IPS DF 6.9 (cell line): ENCODE results near the gene CPEB4.

Source experiments
- DNase-seq: peaks from one replicate; pipeline ENCODE4 v3.0.0-alpha.2; 2013; ENCODE audit warnings: low read depth, low spot score
- H3K27ac ChIP-seq: one replicate; pipeline ENCODE4 v1.5.1; 2013; ENCODE audit warnings: low read length, control low read depth
- H3K27me3 ChIP-seq: 2 replicates; pipeline ENCODE4 v1.6.1; 2013; ENCODE audit warnings: mild to moderate bottlenecking, low read length; ENCODE audit not compliant: control insufficient read depth, insufficient read depth
- H3K36me3 ChIP-seq: 2 replicates; pipeline ENCODE4 v1.6.1; 2013; ENCODE audit warnings: low read length; ENCODE audit not compliant: control insufficient read depth, insufficient read depth
- H3K4me1 ChIP-seq: 2 replicates; pipeline ENCODE4 v1.6.1; 2013; ENCODE audit warnings: low read length; ENCODE audit not compliant: control insufficient read depth, insufficient read depth
- H3K4me3 ChIP-seq: 2 replicates; pipeline ENCODE4 v1.5.1; 2013; ENCODE audit warnings: mild to moderate bottlenecking, low read length
- H3K9me3 ChIP-seq: 2 replicates; pipeline ENCODE4 v1.6.1; 2013; ENCODE audit warnings: low read length, inconsistent platforms; ENCODE audit not compliant: control insufficient read depth, insufficient read depth
- WGBS: extraction: QIAGEN DNeasy Blood & Tissue Kit; methylation state at CpG from one replicate; pipeline ENCODE4 v1.1.7; 2013; ENCODE audit warnings: mixed read lengths, missing lambda C conversion rate; ENCODE audit not compliant: insufficient read length, insufficient coverage; 5-methylcytosine and 5-hydroxymethylcytosine counted together

CPEB4 gene

DNA sequence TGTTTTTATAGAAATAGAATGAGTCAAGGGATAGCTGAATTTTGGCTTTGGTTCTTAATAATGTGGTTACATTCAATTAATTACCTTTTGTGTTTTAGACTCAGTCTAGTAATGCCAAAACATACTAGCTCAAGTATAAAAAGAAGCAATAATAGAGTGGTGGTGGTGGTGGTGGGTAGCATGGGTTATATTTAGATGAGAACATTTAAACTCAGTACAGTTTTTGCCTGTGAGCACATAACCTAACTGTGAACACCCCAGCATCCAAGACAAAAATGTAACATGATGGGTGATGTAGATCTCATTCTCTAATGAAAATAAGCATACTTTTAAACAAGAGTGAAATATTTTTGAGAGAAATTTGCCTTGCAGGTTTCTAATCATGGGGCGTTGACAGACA, 14.2 kb downstream of the CPEB4 start:
- Histone ChIP-seq H3K4me1 (peaks cover 3% of the 10 kb centered on the region; the same call in 1 of the 2 replicates), H3K9me3 (no peaks in the 10 kb centered on the region), H3K36me3 (no peaks in the 10 kb centered on the region), H3K27me3 (no peaks in the 10 kb centered on the region), H3K27ac (no peak overlapping the region), H3K4me3 (no peak overlapping the region)
- DNase-seq = no peak
- WGBS = no CpG with 5 or more reads among the region's 1 CpG

DNA sequence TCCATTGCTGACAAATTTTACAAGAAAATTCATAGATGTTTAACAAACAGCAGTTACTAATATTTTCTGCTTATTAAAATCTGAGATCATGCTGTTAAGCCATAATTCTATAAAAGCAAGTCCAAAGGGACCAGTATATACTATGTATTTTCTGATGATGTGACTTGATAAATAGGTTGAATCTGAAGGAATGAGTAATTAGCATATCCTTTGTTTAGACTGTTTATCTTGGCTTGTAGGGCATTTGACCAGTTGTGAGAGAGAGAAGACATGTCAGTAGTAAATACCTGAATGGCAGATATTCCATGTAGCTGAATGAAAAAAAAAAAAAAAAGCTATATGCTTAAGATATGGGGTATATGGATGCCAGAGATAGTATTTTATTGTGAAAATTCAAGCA, 14.6 kb downstream of the CPEB4 start:
- H3K9me3 ChIP-seq = no peaks in the 10 kb centered on the region
- H3K36me3 ChIP-seq = no peaks in the 10 kb centered on the region
- DNase-seq = no peak
- H3K4me1 ChIP-seq = peaks cover 3% of the 10 kb centered on the region; the same call in 1 of the 2 replicates
- no peak overlapping the region for H3K4me3 ChIP-seq
- no peak overlapping the region for H3K27ac ChIP-seq
- H3K27me3 ChIP-seq = no peaks in the 10 kb centered on the region

DNA sequence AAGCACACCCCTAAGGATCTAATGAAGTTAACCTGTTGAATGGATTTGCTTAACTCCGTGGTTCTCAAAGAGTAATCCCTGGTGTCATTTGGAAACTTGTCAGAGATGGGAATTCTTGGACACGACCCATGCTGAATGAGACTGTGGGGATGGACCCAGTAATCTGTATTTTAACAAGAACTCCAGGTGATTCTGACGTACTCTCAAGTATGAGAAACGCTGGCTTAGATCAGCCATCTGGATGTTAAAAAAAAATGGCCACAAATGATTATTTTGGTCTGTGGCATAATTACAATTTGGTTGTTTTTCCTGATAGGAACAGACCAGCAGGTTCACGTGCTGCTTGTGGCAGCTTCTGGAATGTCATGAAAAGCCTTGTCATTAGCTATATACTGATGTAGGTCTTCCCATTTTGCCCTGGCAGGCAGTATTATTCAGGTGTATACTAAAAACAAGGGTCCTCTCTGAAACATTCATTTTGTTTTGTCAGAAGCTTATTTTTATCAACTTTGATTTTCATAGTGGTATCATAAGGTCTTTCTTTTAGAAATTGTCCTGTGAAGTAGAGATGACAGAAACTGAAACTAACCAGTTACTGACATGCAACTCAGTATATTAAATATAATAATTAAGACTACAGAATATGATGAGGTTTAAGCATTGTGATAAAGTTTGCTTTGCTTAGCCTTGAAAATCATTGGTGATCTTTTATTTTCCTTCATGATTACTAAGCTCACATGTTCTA, 15.4 kb downstream of the CPEB4 start:
- H3K27ac ChIP-seq = no peak overlapping the region
- WGBS = no CpG with 5 or more reads among the region's 5 CpGs
- H3K4me1 ChIP-seq = peaks cover 3% of the 10 kb centered on the region; the same call in 1 of the 2 replicates
- H3K9me3 ChIP-seq = no peaks in the 10 kb centered on the region
- no peaks in the 10 kb centered on the region for H3K27me3 ChIP-seq
- no peak overlapping the region for H3K4me3 ChIP-seq
- no peaks in the 10 kb centered on the region for H3K36me3 ChIP-seq
- no peak for DNase-seq

DNA sequence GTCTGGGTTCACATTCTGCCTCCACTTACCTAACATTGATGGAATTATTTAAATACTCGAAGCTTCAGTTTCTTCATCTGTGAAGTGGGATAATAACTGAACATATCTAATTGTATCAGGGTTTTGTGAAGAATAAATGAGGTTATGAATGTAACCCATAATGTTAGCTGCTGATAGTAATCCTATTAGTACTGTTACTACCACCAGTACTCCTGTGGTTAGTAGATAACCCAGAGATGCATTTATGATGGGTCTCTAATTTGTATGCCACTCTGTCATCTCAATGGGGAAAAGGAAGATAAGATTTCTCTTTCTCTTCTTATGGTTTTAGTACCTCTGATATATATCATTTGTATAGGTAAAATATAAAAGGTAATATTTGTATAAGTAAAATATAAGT, 16.0 kb downstream of the CPEB4 start:
- no peaks in the 10 kb centered on the region for H3K36me3 ChIP-seq
- WGBS = no CpG with 5 or more reads among the region's 1 CpG
- no peak overlapping the region for H3K27ac ChIP-seq

DNA sequence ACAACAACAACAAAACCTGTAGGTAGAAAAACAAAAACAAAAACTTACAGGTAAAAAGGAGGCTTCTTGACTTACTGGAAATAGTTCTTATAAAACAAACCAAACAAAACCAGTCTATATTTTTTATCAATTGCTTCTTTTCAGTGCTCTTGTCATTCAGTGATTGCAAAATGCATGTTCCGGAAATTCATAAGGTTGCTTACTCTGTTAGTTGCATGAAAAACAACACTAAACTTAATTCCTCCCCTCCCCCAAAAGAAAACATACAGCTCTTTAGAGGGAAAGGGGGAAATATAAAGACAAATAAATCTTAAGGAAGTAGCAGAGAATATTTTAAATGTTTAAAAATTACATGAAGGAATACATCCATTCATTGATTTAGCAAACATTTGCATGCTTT, 19.1 kb downstream of the CPEB4 start:
- no peaks in the 10 kb centered on the region for H3K9me3 ChIP-seq
- no CpG with 5 or more reads among the region's 1 CpG for WGBS
- peaks cover 3% of the 10 kb centered on the region; the same call in 1 of the 2 replicates for H3K4me1 ChIP-seq
- H3K27ac ChIP-seq = no peak overlapping the region
- no peak for DNase-seq
- no peak overlapping the region for H3K4me3 ChIP-seq
- no peaks in the 10 kb centered on the region for H3K27me3 ChIP-seq
- no peaks in the 10 kb centered on the region for H3K36me3 ChIP-seq

More for the DNA sequence above, 16.0 kb downstream of the CPEB4 start:
- H3K27me3 ChIP-seq = no peaks in the 10 kb centered on the region
- peaks cover 3% of the 10 kb centered on the region; the same call in 1 of the 2 replicates for H3K4me1 ChIP-seq
- H3K9me3 ChIP-seq = no peaks in the 10 kb centered on the region
- H3K4me3 ChIP-seq = no peak overlapping the region
- DNase-seq = no peak

DNA sequence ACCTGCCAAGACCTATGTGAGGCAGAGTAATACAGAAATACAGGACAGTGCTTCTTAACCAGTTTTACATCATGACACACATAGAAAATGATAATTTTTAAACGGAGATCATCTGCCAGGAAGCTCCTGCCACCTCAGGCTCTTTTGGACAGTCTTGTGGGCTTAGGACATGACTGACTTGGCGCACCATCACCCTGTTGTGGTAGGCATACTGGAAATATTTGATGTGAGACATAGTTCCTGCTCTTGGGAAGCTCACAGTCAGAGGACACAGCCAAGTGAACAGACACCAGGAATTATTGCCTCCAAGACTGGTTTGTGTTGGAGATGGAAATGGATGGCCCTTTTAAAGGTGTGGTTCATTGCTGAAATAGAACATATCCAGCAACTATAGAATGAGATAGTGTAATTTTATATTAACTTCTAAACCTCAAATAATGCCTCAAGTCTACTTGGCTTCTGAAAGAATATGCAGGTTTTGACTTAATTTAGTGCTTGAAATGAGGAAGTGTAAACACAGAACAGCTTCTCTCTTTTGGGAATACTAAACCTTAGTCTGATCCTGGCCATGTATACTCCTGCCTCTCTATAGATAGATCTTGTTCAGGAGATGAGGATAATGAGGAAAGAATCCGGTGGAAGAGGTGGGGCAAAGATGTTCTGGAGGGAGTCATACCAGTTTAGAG, 19.7 kb downstream of the CPEB4 start:
- Histone ChIP-seq H3K36me3 (no peaks in the 10 kb centered on the region), H3K4me3 (no peak overlapping the region), H3K27ac (no peak overlapping the region), H3K4me1 (peaks cover 3% of the 10 kb centered on the region; the same call in 1 of the 2 replicates), H3K9me3 (no peaks in the 10 kb centered on the region), H3K27me3 (no peaks in the 10 kb centered on the region)
- DNase-seq = no peak
- no CpG with 5 or more reads among the region's 3 CpGs for WGBS

DNA sequence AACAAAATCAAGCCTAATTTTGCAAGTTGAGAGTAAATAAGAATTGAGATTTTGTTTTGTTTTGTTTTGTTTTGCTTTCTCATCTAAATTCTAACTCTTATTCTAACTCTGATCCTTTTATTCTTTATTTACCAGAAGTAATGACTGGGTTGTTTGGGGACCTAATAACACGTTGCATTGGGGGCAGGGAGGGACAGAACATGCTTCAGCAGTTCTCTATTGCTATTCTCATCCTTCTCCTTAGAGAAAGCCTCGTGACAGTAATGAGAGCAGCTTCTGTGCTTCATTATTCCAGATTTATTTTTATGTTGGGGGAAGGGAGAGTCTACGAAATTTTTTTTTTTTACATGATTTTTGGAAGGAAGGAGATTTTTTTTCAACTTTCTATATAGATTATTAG, 21.1 kb downstream of the CPEB4 start:
- no peaks in the 10 kb centered on the region for H3K27me3 ChIP-seq
- no peaks in the 10 kb centered on the region for H3K36me3 ChIP-seq
- no CpG with 5 or more reads among the region's 3 CpGs for WGBS
- no peak for DNase-seq
- H3K4me3 ChIP-seq = no peak overlapping the region
- H3K27ac ChIP-seq = no peak overlapping the region
- H3K9me3 ChIP-seq = no peaks in the 10 kb centered on the region
- no peaks in the 10 kb centered on the region for H3K4me1 ChIP-seq

DNA sequence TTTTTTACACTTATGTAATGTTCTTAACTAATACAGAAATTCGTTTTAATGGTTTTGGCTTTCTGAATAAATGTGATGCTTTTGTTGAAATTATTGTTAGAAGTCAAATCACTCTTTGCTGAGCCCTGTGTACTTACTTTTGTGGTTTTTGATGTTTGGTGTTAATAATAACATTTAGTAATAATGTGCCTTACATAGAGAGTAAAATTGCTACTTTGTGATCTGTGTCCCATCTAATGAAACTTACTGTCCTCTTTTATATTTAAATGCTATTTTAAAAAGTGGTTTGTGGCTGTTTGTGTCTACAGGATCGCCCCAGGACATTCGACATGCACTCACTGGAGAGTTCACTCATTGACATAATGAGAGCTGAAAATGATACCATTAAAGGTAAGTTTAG, 22.1 kb downstream of the CPEB4 start:
- no peak overlapping the region for H3K4me3 ChIP-seq
- WGBS = no CpG with 5 or more reads among the region's 3 CpGs
- no peaks in the 10 kb centered on the region for H3K27me3 ChIP-seq
- H3K4me1 ChIP-seq = no peaks in the 10 kb centered on the region; the same call in 1 of the 2 replicates
- DNase-seq = no peak
- no peaks in the 10 kb centered on the region for H3K36me3 ChIP-seq
- H3K27ac ChIP-seq = no peak overlapping the region
- H3K9me3 ChIP-seq = no peaks in the 10 kb centered on the region

DNA sequence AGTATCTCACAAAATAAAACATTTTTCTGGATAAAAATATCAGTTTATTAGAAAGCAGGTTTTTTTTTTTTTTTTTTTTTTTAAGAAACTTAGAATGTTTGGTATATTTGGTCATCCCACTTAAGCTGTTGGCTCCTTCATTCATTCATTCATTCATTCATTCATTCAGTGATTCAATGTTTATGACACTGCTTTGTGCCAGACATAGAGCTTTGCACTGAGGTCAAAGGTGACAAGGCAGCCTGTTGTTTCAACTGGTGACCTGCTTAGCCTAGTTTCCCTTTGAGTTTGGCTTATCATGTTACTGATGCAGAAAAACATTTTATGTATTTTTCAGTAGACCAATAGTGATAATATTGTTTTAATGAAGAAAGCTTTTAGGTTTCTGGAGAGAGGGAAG, 23.5 kb downstream of the CPEB4 start:
- DNase-seq = no peak
- H3K4me1 ChIP-seq = peaks cover 2% of the 10 kb centered on the region; the same call in 1 of the 2 replicates
- H3K9me3 ChIP-seq = no peaks in the 10 kb centered on the region
- H3K4me3 ChIP-seq = no peak overlapping the region
- no peaks in the 10 kb centered on the region for H3K27me3 ChIP-seq
- no peak overlapping the region for H3K27ac ChIP-seq
- no peaks in the 10 kb centered on the region for H3K36me3 ChIP-seq

DNA sequence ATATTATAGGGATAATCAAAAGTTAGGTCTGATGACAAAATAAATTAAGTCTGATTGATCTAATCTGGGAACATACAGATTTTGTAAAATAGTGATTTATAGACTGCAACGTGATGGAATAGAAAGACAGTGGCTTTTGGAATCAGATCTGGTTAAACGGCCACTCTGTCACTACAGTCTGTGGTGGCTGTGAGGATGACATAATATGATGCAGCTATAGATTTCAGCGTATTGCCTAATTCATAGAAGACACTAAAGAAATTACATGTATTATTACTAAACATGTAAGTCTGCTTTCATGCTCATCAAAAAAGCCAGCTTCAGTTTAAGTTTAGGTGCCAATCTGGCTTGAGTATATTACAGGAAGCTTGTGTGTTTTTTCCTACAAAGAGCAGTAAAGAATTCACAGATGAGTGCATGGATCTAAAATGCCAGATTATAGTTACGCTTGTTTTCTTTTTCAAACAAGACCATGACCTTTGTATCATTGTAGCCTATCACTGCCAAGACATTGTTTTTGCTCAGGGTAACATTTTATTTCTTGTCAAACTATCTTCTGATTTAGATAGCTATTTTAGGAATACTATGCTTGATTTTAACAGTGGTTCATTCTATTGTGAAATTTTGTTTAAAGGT, 25.7 kb downstream of the CPEB4 start:
- no CpG with 5 or more reads among the region's 4 CpGs for WGBS
- peaks cover 2% of the 10 kb centered on the region; the same call in 1 of the 2 replicates for H3K4me1 ChIP-seq

More for the DNA sequence above, 25.7 kb downstream of the CPEB4 start:
- H3K36me3 ChIP-seq = no peaks in the 10 kb centered on the region
- H3K27ac ChIP-seq = no peak overlapping the region
- H3K4me3 ChIP-seq = no peak overlapping the region
- no peak for DNase-seq
- H3K9me3 ChIP-seq = no peaks in the 10 kb centered on the region
- H3K27me3 ChIP-seq = no peaks in the 10 kb centered on the region
